Transverse colon (tissue), 3 donors: Measurements from ENCODE around the gene FNDC3B.

Experiments
- EP300 ChIP-seq: sonication (generic); formaldehyde crosslinking; IDR thresholded peaks from one replicate; pipeline ENCODE4 v1.6.1; 2017; ENCODE audit warnings: antibody characterized with exemption, low read depth
- POLR2A ChIP-seq: fragments of 450-650 bp; IDR thresholded peaks from one replicate; pipeline ENCODE4 v1.6.1; 2016; ENCODE audit warnings: antibody characterized with exemption, mild to moderate bottlenecking, moderate library complexity
- TF ChIP-seq, protein P1 (sequence below), 5 experiments: fragments of 200-600 bp in 3 of 5; fragments of 450-650 bp in 2 of 5; sonication (generic) in 3 of 5; IDR thresholded peaks; 1 replicate in 2 of 5; 2 replicates in 3 of 5; pipeline ENCODE4 v1.5.1; 2016 to 2017; ENCODE audit warnings: antibody characterized with exemption in 5 of 5, inconsistent platforms in 3 of 5, mild to moderate bottlenecking in 2 of 5, moderate library complexity in 1 of 5

GRCh38 chr3:172259726-172260248 lies 220.4 kb downstream of the FNDC3B start:
- TF ChIP-seq EP300 (no peak), POLR2A (no peak)
- TF ChIP-seq, protein P1, sequence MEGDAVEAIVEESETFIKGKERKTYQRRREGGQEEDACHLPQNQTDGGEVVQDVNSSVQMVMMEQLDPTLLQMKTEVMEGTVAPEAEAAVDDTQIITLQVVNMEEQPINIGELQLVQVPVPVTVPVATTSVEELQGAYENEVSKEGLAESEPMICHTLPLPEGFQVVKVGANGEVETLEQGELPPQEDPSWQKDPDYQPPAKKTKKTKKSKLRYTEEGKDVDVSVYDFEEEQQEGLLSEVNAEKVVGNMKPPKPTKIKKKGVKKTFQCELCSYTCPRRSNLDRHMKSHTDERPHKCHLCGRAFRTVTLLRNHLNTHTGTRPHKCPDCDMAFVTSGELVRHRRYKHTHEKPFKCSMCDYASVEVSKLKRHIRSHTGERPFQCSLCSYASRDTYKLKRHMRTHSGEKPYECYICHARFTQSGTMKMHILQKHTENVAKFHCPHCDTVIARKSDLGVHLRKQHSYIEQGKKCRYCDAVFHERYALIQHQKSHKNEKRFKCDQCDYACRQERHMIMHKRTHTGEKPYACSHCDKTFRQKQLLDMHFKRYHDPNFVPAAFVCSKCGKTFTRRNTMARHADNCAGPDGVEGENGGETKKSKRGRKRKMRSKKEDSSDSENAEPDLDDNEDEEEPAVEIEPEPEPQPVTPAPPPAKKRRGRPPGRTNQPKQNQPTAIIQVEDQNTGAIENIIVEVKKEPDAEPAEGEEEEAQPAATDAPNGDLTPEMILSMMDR (IDR thresholded peaks at IDR 0.05): no peak
